HEK293 (cell line): ENCODE results near the gene PLA2G4B.

Experiments used
- CTCF ChIP-seq: fragments of 450-650 bp; formaldehyde crosslinking; IDR thresholded peaks from 2 replicates; pipeline ENCODE4 v1.5.1; 2016; ENCODE audit warnings: missing biosample characterization, missing genetic modification characterization
- ZNF664 ChIP-seq: fragments of 450-650 bp; formaldehyde crosslinking; IDR thresholded peaks from 2 replicates; pipeline ENCODE4 v1.5.1; 2016; ENCODE audit warnings: missing biosample characterization, missing genetic modification characterization

DNA sequence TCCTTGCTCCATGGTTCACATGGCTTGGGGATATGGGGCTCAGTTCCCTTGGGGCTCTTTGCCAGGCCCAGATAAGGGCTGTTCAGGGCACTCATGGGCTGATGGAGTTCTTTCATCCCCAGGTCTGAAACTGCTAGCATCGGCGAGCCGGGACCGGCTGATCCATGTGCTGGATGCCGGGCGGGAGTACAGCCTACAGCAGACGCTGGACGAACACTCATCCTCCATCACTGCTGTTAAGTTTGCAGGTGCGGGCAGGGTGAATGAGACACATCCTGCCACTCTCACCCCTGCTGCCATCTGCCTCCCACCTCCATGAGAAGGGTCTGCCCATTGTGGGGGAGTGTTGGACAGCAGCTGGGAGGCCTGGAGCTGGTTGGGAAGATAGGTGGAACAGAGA, 21.9 kb upstream of the PLA2G4B start:
- no peak for TF ChIP-seq ZNF664
- no peak for TF ChIP-seq CTCF (tag by site-specific recombination)
